Pulmonary artery endothelial cell (primary cell): Measurements from ENCODE around the gene BGN. TPM values are rescaled to one million over a fixed set of nuclear protein-coding genes. Genes with fewer than 3 reads are reported as not detected.

Source experiments
- DNase-seq: peaks from one replicate; pipeline ENCODE4 v3.0.0-alpha.2; 2011; ENCODE audit warnings: low read depth, low spot score
- total RNA-seq: library from RNA; depleted of rRNA; stranded (reverse); fragments of >200 nt; gene quantifications from 2 replicates; pipeline ENCODE4 v1.2.3, GENCODE V29; 2014

The BGN gene
- total RNA-seq, 1 donor from 2014 or later, result 22.9 TPM

DNA sequence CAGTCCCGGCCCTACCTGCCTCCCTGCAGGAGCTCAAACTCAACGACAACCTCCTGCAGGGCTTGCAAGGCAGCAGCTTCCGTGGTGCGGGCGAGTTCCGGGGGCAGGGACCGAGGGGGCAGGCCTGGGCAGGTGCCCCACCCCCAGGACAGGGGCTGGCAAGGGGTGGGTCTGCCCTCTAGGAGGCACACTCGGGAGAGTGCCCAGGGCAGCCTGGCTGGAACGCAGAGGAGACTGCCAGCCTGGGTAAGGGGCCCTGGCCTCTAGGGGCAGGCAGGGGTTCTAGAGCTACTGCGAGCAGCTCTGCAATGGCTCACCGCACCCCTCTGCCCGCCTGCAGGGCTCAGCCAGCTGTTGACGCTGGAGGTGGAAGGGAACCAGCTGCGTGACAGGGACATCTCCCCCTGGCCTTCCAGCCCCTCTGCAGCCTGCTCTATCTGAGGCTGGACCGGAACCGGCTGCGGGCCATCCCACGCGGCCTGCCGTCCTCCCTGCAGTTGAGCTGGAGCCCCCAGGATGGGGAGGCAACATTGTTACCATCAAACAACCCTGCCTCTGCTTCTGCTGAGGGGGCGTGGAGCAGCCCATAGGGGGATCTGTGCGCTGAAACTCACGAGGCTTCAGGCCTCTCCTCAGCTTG lies 12.3 kb upstream of the BGN start:
- DNase-seq, result no peak

GRCh38 chrX:153485396-153486080 lies 9.2 kb upstream of the BGN start:
- DNase-seq, result no peak

- no peak for DNase-seq
Measured at GRCh38 chrX:153486171-153486570, 8.6 kb upstream of the BGN start.

DNA sequence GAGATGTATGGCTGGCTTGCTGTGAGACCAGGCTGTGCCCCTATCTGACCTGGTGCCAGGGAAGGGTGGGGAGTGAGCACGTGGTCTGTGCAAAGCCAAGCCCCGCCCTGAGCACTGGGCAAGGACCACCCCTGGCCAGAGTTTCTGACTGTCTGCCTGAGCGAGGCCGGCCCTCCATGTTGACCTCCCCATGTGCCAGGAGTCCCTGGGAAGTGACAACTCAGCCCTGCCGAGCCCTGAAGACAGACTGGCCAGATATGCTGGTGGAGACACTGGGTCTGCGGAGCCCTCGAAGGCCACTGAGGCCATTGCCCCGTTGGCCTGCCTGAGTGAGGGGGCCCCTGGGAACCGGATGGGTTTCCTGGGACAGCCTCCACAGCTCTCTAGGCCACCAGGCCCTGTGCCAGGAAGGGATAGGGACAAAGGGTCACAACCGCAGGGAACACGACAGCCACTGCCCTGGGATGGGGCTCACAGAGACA lies 7.1 kb upstream of the BGN start:
- DNase-seq, result no peak

- peak; percentile 66 for DNase-seq
Measured at GRCh38 chrX:153488231-153488914, 6.4 kb upstream of the BGN start.

- no peak for DNase-seq
Measured at GRCh38 chrX:153490217-153490930, 4.4 kb upstream of the BGN start.

DNA sequence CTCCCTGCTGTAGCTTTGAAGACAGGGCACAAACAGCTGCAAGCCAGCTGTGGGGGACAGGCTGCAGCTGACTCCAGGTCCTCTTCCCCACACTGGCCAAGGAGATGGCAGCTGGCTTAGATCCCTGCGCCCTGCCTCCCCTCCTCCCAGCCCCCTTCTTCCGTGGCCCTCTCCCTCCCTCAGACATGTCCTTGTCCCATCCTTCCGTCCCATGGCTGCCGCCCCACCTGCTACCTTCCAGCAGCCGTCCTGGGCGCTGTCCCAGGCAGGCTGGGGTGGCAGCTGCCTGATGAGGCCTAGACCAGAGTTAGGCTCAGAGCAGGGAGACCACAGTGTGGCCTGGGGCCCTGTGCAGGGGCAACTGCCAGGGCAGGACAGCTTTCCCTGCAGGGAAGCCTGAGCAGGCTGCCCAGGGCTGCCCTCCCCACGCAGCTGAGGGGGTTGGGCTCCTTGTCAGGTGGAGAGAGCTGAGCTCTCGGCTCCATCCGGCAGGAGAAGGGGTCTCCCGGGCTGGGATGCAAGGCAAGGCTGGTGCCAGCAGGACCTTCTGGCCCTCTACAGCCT lies 3.3 kb upstream of the BGN start:
- no peak for DNase-seq

GRCh38 chrX:153491918-153492317 lies 2.9 kb upstream of the BGN start:
- DNase-seq, result no peak

DNA sequence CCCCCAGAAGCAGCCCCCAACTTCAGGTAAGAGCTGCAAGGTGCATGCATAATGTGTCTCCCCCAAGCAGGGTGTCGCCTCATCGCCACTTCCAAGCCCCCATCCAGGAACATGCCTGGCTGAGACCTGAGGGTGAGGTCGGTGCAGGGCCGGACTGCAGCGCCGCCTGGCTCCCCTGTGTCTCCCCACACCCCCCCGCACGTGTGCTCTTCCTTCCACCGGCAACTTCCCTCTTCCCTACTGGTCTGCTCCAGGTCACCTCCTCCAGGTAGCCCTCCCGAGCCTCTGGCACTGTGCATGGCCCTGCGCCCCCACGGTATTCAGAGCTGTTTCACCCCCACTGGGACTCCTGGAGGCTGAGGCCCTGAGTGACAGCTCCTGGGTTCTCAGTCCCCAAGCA lies 2.2 kb upstream of the BGN start:
- no peak for DNase-seq

DNA sequence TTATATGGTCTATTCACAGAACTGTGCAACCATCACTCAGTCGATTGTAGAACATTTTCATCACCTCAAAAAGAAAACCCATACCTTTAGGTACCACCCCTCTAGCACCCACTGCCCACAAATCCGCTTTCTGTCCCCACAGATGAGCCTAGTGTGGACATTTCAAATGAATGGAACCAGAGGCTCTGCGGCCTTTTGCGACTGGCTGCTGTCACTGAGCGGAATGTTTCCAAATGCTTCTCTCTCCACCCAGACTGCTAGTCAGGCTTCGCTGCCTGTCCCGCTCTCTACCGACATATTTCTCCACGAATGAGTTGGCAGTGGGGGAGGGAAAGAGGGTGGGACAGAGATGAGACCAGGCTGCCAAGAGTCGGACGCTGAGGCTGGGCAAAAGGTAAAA lies 1.7 kb upstream of the BGN start:
- DNase-seq, result no peak

DNA sequence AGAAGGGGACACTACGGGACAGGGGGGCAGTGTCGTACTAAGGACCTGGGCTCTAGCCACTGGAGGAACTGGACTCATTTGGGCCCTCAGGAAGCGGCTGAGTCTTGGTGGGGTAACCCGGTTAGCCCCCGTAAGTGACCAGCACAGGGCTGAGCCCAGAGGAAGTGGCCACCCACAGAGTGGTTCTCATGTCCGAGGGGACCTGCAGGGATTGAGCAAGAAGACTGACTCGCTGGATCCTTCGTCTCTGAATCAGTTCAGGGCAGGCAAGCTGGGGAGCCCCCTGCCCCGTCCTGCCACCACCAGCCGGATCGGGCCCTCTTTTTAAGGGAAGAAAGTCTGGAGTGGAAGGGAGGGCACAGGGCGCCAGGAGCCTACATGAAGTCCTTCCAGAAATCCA lies 719 bp upstream of the BGN start:
- no peak for DNase-seq

GRCh38 chrX:153495362-153495751 lies 577 bp downstream of the BGN start:
- DNase-seq, result no peak

GRCh38 chrX:153495903-153496589 lies 1.3 kb downstream of the BGN start:
- no peak for DNase-seq

DNA sequence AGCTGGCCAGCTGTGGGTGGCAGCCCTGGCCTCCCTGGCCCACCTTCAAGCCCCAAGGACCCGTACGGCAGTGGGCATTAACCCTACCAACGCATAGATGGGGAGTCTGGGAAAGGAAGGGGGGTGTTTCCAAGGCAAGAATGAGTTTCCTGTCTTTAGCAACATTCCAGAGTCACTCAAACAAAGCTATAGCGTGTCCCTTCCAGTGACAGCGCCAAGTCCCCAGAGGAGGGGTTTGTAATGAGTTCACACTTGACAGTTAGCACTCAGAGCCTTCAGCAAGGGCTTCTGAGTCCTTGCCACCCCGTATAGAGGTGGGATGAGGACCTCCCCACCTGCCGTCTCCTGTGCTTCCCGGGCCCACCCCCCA lies 1.8 kb downstream of the BGN start:
- no peak for DNase-seq

DNA sequence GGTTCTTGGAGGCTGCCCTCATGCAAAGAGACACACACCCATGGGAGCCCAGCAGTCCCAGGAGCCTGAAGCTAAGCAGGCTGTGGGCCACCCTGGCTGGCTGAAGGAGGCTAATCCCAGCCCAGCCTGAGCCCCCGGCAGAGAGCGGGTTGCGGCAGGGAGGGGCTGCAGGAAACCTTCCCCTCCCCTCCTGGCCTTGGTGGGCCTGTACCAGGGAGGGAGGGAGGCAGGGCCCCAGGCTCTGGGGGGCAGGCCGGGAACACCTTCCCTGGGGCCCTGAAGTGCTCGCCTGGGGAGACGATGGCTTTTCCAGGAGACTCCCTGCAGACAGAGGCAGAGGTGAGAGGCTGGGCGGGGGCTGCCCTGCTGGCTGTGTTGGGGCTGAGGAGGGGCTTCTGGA lies 3.7 kb downstream of the BGN start:
- no peak for DNase-seq

DNA sequence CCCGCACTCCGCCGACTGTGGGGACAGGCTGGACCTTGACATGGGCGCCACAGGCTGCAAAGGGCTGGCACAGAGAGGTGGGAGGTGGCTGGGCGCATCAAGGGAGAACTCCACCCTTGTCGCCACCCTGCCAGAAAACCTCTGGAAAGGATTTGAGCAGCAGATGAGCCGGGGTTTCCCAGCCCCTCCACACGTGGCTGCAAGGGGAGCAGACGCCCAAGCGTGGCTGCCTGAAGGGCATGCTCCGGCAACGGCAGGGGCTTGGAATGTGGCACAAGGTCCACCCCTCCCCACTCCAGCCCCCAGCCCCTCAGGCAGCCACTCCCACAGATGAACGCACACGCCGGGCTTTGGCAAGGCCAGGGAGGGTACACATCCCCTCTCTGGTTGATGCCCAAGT lies 4.6 kb downstream of the BGN start:
- no peak for DNase-seq

GRCh38 chrX:153499876-153500275 lies 5.1 kb downstream of the BGN start:
- DNase-seq, result no peak

- DNase-seq, result no peak
Measured at GRCh38 chrX:153500676-153501280, 6.0 kb downstream of the BGN start.

DNA sequence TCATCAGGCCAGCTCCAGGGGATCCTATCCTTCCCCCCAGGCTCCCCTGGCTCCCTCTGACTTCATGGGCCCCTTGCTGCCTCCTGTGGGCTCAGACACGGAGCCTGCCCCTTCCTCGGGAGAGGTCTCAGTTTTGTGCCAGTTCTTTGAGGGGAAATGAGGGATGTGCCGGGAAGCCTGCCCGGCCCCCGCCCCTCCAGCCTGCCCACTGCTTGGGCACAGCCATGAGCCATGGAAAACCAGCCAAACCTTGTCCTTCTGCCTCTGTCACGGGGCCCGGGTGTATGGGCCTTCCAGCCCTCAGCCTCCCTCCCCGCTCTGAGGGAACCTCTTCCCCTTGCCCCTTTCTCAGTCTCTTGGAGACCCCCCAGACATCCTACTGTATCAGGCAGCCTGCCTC lies 6.8 kb downstream of the BGN start:
- no peak for DNase-seq

- DNase-seq, result no peak
Measured at GRCh38 chrX:153502131-153502530, 7.4 kb downstream of the BGN start.

DNA sequence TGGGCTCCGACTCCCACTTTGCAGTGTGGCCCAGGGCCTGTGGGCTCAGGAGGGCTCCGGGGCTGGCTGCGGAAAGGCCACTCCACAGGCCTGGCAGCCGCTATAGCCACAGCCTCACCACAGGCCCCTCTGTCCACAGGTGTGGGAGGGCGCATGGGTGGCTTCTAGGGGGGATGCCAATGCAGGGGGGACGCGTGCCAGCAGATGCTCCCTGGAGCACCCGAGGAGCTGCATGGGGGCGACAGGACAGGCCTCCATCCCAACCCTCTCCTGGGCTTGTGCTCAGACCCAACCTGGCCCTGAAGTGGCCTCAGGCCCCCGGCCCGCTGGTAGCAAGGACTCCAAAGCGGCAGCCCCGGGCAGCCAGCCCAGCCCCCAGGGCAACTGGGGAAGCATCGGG lies 8.0 kb downstream of the BGN start:
- DNase-seq, result no peak
